B cell (primary cell): ENCODE data around the gene MSH6. TPM values are rescaled to one million over a fixed set of nuclear protein-coding genes. Genes with fewer than 3 reads are reported as not detected.

Experiments
- ATAC-seq: fragments of 200-7000 bp; cut with Tn5 transposase; one replicate; pipeline ENCODE4 v1.10.0; 2021; ENCODE audit warnings: low read depth, mild to moderate bottlenecking, moderate number of reproducible peaks, moderate library complexity
- CTCF ChIA-PET: fragments of 350-600 bp; sonication (Branson Sonifier 250); formaldehyde crosslinking; loops from one replicate; lab custom pipeline; 2021; ENCODE audit warnings: antibody characterized with exemption, inconsistent platforms; lab: Charles Lee
- POLR2A ChIA-PET: fragments of 350-600 bp; sonication (Branson Sonifier 250); formaldehyde crosslinking; loops from one replicate; lab custom pipeline; 2021; ENCODE audit warnings: antibody characterized with exemption; lab: Charles Lee
- DNase-seq: peaks from one replicate; pipeline ENCODE4 v3.0.0; 2013
- H2AFZ ChIP-seq: 2 replicates; pipeline ENCODE4 v1.6.1; 2012; ENCODE audit warnings: mild to moderate bottlenecking, low read depth, low read length; ENCODE audit not compliant: insufficient read depth, poor library complexity, severe bottlenecking
- H3K27ac ChIP-seq, 2 donors: 1 replicate in 1 of 2; 2 replicates in 1 of 2; pipeline ENCODE4 v1.5.1; 2012 to 2013; ENCODE audit warnings: low read length in 2 of 2, mild to moderate bottlenecking in 2 of 2, moderate library complexity in 1 of 2
- H3K27me3 ChIP-seq, 4 experiments: fragments of 200-600 bp in 1 of 4; sonication (generic) in 1 of 4; replicated peaks in 1 of 4; 1 replicate in 2 of 4; 2 replicates in 2 of 4; pipeline versions ENCODE4 v1.6.1 to v1.7.0; 2013 to 2016; ENCODE audit warnings: low read length in 3 of 4, mild to moderate bottlenecking in 2 of 4, mixed read lengths in 1 of 4, moderate library complexity in 1 of 4; ENCODE audit not compliant: insufficient read depth in 4 of 4, control insufficient read depth in 3 of 4; ENCODE audit errors: control extremely low read depth in 1 of 4
- H3K36me3 ChIP-seq, 2 experiments: replicated peaks in 1 of 2; 1 replicate in 1 of 2; 2 replicates in 1 of 2; pipeline versions ENCODE4 v1.6.1 to v1.7.1; 2013; ENCODE audit warnings: low read length in 1 of 2; ENCODE audit not compliant: insufficient read depth in 2 of 2, control insufficient read depth in 1 of 2; ENCODE audit errors: control extremely low read depth in 1 of 2, extremely low read depth in 1 of 2
- H3K4me1 ChIP-seq, 2 donors: fragments of 200-600 bp in 1 of 2; sonication (generic) in 1 of 2; 1 replicate in 1 of 2; 2 replicates in 1 of 2; pipeline versions ENCODE4 v1.5.1 to v1.6.1; 2013 to 2017; ENCODE audit warnings: low read length in 2 of 2; ENCODE audit not compliant: control insufficient read depth in 2 of 2, insufficient read depth in 2 of 2
- H3K4me2 ChIP-seq: replicated peaks from 2 replicates; pipeline ENCODE3; 2012; ENCODE audit warnings: mild to moderate bottlenecking, low read depth, low read length; ENCODE audit not compliant: poor library complexity, severe bottlenecking
- H3K4me3 ChIP-seq, 5 experiments: fragments of 200-600 bp in 1 of 5; sonication (generic) in 1 of 5; 1 replicate in 3 of 5; 2 replicates in 2 of 5; pipeline versions ENCODE4 v1.5.1 to v1.7.0; 2011 to 2016; ENCODE audit warnings: low read length in 4 of 5, mild to moderate bottlenecking in 4 of 5, low read depth in 2 of 5, control low read depth in 1 of 5, moderate library complexity in 1 of 5; ENCODE audit not compliant: insufficient read depth in 1 of 5; ENCODE audit errors: control extremely low read depth in 1 of 5, extremely low read depth in 1 of 5
- H3K79me2 ChIP-seq: fragments of 200-600 bp; sonication (generic); one replicate; pipeline ENCODE4 v1.6.0; 2016; ENCODE audit warnings: low read length; ENCODE audit not compliant: control insufficient read depth, insufficient read depth
- H3K9ac ChIP-seq: fragments of 200-600 bp; sonication (generic); 2 replicates; pipeline ENCODE4 v1.6.1; 2017; ENCODE audit warnings: mild to moderate bottlenecking, low read length, moderate library complexity
- H3K9me3 ChIP-seq, 3 donors: one replicate each; pipeline versions ENCODE4 v1.6.1 to v1.7.1; 2013; ENCODE audit warnings: low read length in 2 of 3; ENCODE audit not compliant: control insufficient read depth in 2 of 3, insufficient read depth in 1 of 3; ENCODE audit errors: control extremely low read depth in 1 of 3
- H4K20me1 ChIP-seq: 2 replicates; pipeline ENCODE4 v1.6.0; 2012; ENCODE audit warnings: mild to moderate bottlenecking, low read length; ENCODE audit not compliant: insufficient read depth, control insufficient read depth, poor library complexity, severe bottlenecking
- H3K27ac Mint-ChIP-seq: one replicate; pipeline ENCODE4 v1.8.0; 2021; ENCODE audit warnings: mixed read lengths
- H3K27me3 Mint-ChIP-seq: one replicate; pipeline ENCODE4 v1.8.0; 2021; ENCODE audit warnings: mixed read lengths
- H3K4me1 Mint-ChIP-seq: one replicate; pipeline ENCODE4 v1.8.0; 2021; ENCODE audit warnings: mixed read lengths
- H3K4me3 Mint-ChIP-seq: one replicate; pipeline ENCODE4 v1.8.0; 2021; ENCODE audit warnings: mixed read lengths
- H3K9me3 Mint-ChIP-seq: one replicate; pipeline ENCODE4 v1.8.0; 2022; ENCODE audit warnings: mixed read lengths; ENCODE audit not compliant: insufficient read depth
- CTCF ChIP-seq: fragments of 200-600 bp; IDR thresholded peaks from one replicate; pipeline ENCODE4 v1.8.0; 2022; ENCODE audit warnings: antibody characterized with exemption, mild to moderate bottlenecking
- EZH2 ChIP-seq: IDR thresholded peaks from 2 replicates; pipeline ENCODE4 v1.6.1; 2012; ENCODE audit warnings: borderline replicate concordance, low read depth, mild to moderate bottlenecking, moderate library complexity, low read length; ENCODE audit not compliant: insufficient read depth, poor library complexity, severe bottlenecking
- WGBS: methylation state at CpG from one replicate; pipeline ENCODE4 v1.1.5; 2013; ENCODE audit warnings: missing lambda C conversion rate; ENCODE audit not compliant: insufficient coverage; 5-methylcytosine and 5-hydroxymethylcytosine counted together
- intact Hi-C: fragments of 100-400 bp; cut with micrococcal nuclease; formaldehyde crosslinking; loops from one replicate; pipeline ENCODE4 v1.10.0; 2022
- polyA plus RNA-seq: library from polyadenylated mRNA; depleted of rRNA; stranded (reverse); fragments of >200 nt; gene quantifications from 2 replicates; pipeline ENCODE4 v1.2.3, GENCODE V29; 2012
- total RNA-seq, 2 donors: library from RNA; stranded (reverse); fragments of 120-200 nt in 1 of 2; gene quantifications; 1 replicate in 1 of 2; 2 replicates in 1 of 2; pipeline versions ENCODE4 v1.2.3 to v1.2.4, GENCODE V29; 2013 to 2022

Gene MSH6
- total and polyA plus RNA-seq, 2 donors (not counting 1 experiment from before 2014, with no cell fraction given) = 6.8 to 43.9 TPM

GRCh38 chr2:47735136-47735869 is 47.6 kb upstream of the MSH6 start:
- H3K36me3 ChIP-seq = no peaks in the 10 kb centered on the region
- no peaks in the 10 kb centered on the region for H3K27me3 Mint-ChIP-seq
- peak overlapping the region; percentile 4 for H3K9ac ChIP-seq
- H3K27ac ChIP-seq = peak overlapping the region; percentile 59 to 65
- DNase-seq = no peak
- H2AFZ ChIP-seq = peak overlapping the region; percentile 46
- peak; percentile 17 for ATAC-seq
- H3K4me1 ChIP-seq = peaks cover 18 to 20% of the 10 kb centered on the region in 2 donors
- no peaks in the 10 kb centered on the region for H3K9me3 ChIP-seq
- intact Hi-C loops = no loop called here
- peak overlapping the region; percentile 27 for H3K27ac Mint-ChIP-seq
- ChIA-PET POLR2A (no interaction called here), CTCF (interaction anchor here (0.9 to 2.3 kb wide), 4 partner anchors 10 to 298 kb away, joined by 3 to 7 read pairs (median 4); no protein-coding TSS in a partner anchor)
- H3K27me3 ChIP-seq = no peaks in the 10 kb centered on the region
- peak overlapping the region; percentile 53 for H3K4me2 ChIP-seq
- no peaks in the 10 kb centered on the region for H3K9me3 Mint-ChIP-seq
- TF ChIP-seq CTCF = no peak
- peak overlapping the region; percentile 0 for H3K4me3 Mint-ChIP-seq
- H3K4me3 ChIP-seq = peak overlapping the region in 1 of 5 experiments; percentile 30
- no peaks in the 10 kb centered on the region for H3K79me2 ChIP-seq
- H4K20me1 ChIP-seq = no peaks in the 10 kb centered on the region
- peaks cover 26% of the 10 kb centered on the region for H3K4me1 Mint-ChIP-seq
- WGBS = no CpG with 5 or more reads among the region's 4 CpGs

GRCh38 chr2:47735912-47736311 is 47.0 kb upstream of the MSH6 start:
- Mint-ChIP-seq H3K27ac (peak overlapping the region; percentile 27), H3K9me3 (no peaks in the 10 kb centered on the region), H3K27me3 (no peaks in the 10 kb centered on the region), H3K4me3 (peak overlapping the region; percentile 0), H3K4me1 (peaks cover 26% of the 10 kb centered on the region)
- ChIA-PET POLR2A (no interaction called here), CTCF (interaction anchor here (0.9 to 2.3 kb wide), 4 partner anchors 11 to 298 kb away, joined by 3 to 7 read pairs (median 4); no protein-coding TSS in a partner anchor)
- no peaks in the 10 kb centered on the region for H3K79me2 ChIP-seq
- H3K4me3 ChIP-seq = peak overlapping the region in 1 of 5 experiments; percentile 30
- intact Hi-C loops = no loop called here
- peak overlapping the region; percentile 46 for H2AFZ ChIP-seq
- no peaks in the 10 kb centered on the region for H4K20me1 ChIP-seq
- no peaks in the 10 kb centered on the region for H3K36me3 ChIP-seq
- H3K4me1 ChIP-seq = peaks cover 18 to 20% of the 10 kb centered on the region in 2 donors
- TF ChIP-seq EZH2 = no peak
- TF ChIP-seq CTCF = no peak
- ATAC-seq (peak; percentile 43), DNase-seq (peak; percentile 45)
- H3K4me2 ChIP-seq = peak overlapping the region; percentile 53
- H3K27ac ChIP-seq = peak overlapping the region; percentile 59 to 65
- no peaks in the 10 kb centered on the region for H3K27me3 ChIP-seq
- H3K9me3 ChIP-seq = no peaks in the 10 kb centered on the region
- peak overlapping the region; percentile 4 for H3K9ac ChIP-seq
- WGBS = no CpG with 5 or more reads among the region's 3 CpGs
